HG03039 (cell line): ENCODE data around the gene LYVE1.

Experiments
- ATAC-seq: cut with Tn5 transposase; IDR thresholded peaks from one replicate; pipeline ENCODE4 v1.9.1; 2021; ENCODE audit warnings: mild to moderate bottlenecking, moderate library complexity; ENCODE audit not compliant: unreplicated experiment

Gene LYVE1

GRCh38 chr11:10592331-10592730, 23.9 kb upstream of the LYVE1 start:
- ATAC-seq, result no peak

GRCh38 chr11:10591741-10592140, 23.3 kb upstream of the LYVE1 start:
- ATAC-seq, result no peak

GRCh38 chr11:10590218-10590915, 21.9 kb upstream of the LYVE1 start:
- no peak for ATAC-seq

- ATAC-seq, result no peak
Measured at GRCh38 chr11:10588904-10589303, 20.4 kb upstream of the LYVE1 start.

GRCh38 chr11:10587995-10588394, 19.5 kb upstream of the LYVE1 start:
- ATAC-seq, result no peak

GRCh38 chr11:10587388-10587787, 18.9 kb upstream of the LYVE1 start:
- no peak for ATAC-seq

GRCh38 chr11:10584071-10584501, 15.6 kb upstream of the LYVE1 start:
- no peak for ATAC-seq

- ATAC-seq, result no peak
Measured at GRCh38 chr11:10581481-10582019, 13.1 kb upstream of the LYVE1 start.

GRCh38 chr11:10580623-10581022, 12.2 kb upstream of the LYVE1 start:
- no peak for ATAC-seq

GRCh38 chr11:10579700-10580099, 11.2 kb upstream of the LYVE1 start:
- ATAC-seq, result no peak

- no peak for ATAC-seq
Measured at GRCh38 chr11:10576035-10576398, 7.6 kb upstream of the LYVE1 start.

GRCh38 chr11:10575346-10576034, 7.0 kb upstream of the LYVE1 start:
- ATAC-seq, result no peak

GRCh38 chr11:10573556-10573955, 5.1 kb upstream of the LYVE1 start:
- ATAC-seq, result no peak

- no peak for ATAC-seq
Measured at GRCh38 chr11:10573028-10573427, 4.6 kb upstream of the LYVE1 start.

GRCh38 chr11:10572533-10572932, 4.1 kb upstream of the LYVE1 start:
- no peak for ATAC-seq

GRCh38 chr11:10567446-10567845, 1.0 kb downstream of the LYVE1 start:
- ATAC-seq, result no peak

- ATAC-seq, result no peak
Measured at GRCh38 chr11:10566257-10566957, 2.1 kb downstream of the LYVE1 start.

- ATAC-seq, result no peak
Measured at GRCh38 chr11:10565493-10565892, 3.0 kb downstream of the LYVE1 start.

- ATAC-seq, result no peak
Measured at GRCh38 chr11:10564696-10565318, 3.7 kb downstream of the LYVE1 start.

GRCh38 chr11:10564030-10564429, 4.4 kb downstream of the LYVE1 start:
- no peak for ATAC-seq

GRCh38 chr11:10561947-10562346, 6.5 kb downstream of the LYVE1 start:
- no peak for ATAC-seq
